NCI-H2227 (cell line): Measurements from ENCODE around the gene CDH12.
"Not testable (repeated sequence)": the region's sequence is repeated elsewhere in the genome, so short reads cannot be mapped to it uniquely, and the experiment has no call there.

Experiments
- DNase-seq: peaks from one replicate; lab custom pipeline; 2025; ENCODE audit not compliant: unreplicated experiment; lab: John Stamatoyannopoulos, UW

The CDH12 gene

GRCh38 chr5:22774214-22774613, 78.9 kb downstream of the CDH12 start:
- DNase-seq, result not testable (repeated sequence)

- no peak for DNase-seq
Observed at GRCh38 chr5:22764736-22765135, 88.4 kb downstream of the CDH12 start.

- DNase-seq, result no peak
Observed at GRCh38 chr5:22757776-22758175, 95.4 kb downstream of the CDH12 start.

- peak; percentile 42 for DNase-seq
Observed at GRCh38 chr5:22754155-22754554, 99.0 kb downstream of the CDH12 start.

GRCh38 chr5:22751536-22751935, 101.6 kb downstream of the CDH12 start:
- no peak for DNase-seq

GRCh38 chr5:22736443-22737003, 116.6 kb downstream of the CDH12 start:
- DNase-seq, result no peak

GRCh38 chr5:22734907-22735306, 118.2 kb downstream of the CDH12 start:
- no peak for DNase-seq

- no peak for DNase-seq
Observed at GRCh38 chr5:22728610-22729009, 124.5 kb downstream of the CDH12 start.

- no peak for DNase-seq
Observed at GRCh38 chr5:22722491-22722890, 130.7 kb downstream of the CDH12 start.

GRCh38 chr5:22722056-22722455, 131.1 kb downstream of the CDH12 start:
- no peak for DNase-seq

GRCh38 chr5:22719842-22720241, 133.3 kb downstream of the CDH12 start:
- no peak for DNase-seq

GRCh38 chr5:22710660-22711059, 142.5 kb downstream of the CDH12 start:
- no peak for DNase-seq

- no peak for DNase-seq
Observed at GRCh38 chr5:22709743-22710142, 143.4 kb downstream of the CDH12 start.

GRCh38 chr5:22708770-22709328, 144.3 kb downstream of the CDH12 start:
- no peak for DNase-seq

GRCh38 chr5:22706901-22707300, 146.2 kb downstream of the CDH12 start:
- DNase-seq, result no peak

GRCh38 chr5:22699319-22699718, 153.8 kb downstream of the CDH12 start:
- DNase-seq, result no peak

- no peak for DNase-seq
Observed at GRCh38 chr5:22693121-22693520, 160.0 kb downstream of the CDH12 start.

- DNase-seq, result peak; percentile 47
Observed at GRCh38 chr5:22683050-22683449, 170.1 kb downstream of the CDH12 start.

- DNase-seq, result no peak
Observed at GRCh38 chr5:22678886-22679285, 174.3 kb downstream of the CDH12 start.

GRCh38 chr5:22673131-22673530, 180.0 kb downstream of the CDH12 start:
- DNase-seq, result no peak

GRCh38 chr5:22669345-22669744, 183.8 kb downstream of the CDH12 start:
- no peak for DNase-seq

- DNase-seq, result no peak
Observed at GRCh38 chr5:22665801-22666200, 187.3 kb downstream of the CDH12 start.

GRCh38 chr5:22663134-22663533, 190.0 kb downstream of the CDH12 start:
- DNase-seq, result no peak
